ENCODE measurements around the gene SUCLG1.

Gene SUCLG1

DNA sequence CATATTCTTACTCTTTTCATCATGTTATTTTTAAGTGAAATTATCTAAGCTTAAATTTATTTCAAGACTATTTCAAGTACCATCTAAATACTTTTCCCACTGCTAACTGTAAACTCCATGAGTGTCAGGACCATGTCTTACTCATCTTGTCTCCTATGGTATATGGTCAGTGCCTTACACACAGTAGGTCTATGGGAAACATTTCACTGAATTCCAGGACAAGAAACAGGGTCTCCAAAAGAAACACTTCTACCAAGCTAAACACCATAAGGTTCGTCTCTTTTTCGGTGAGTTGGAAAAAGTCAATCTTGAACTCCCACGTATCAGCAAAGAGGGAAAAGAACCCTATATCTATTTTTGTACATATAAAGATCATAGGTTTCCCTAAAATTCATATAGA is 6.5 kb downstream of the SUCLG1 start:
- H3K27ac ChIP-seq (ENCODE audit: extremely low read depth, low read depth, low read length), result no peak overlapping the region

More for the DNA sequence above, 6.5 kb downstream of the SUCLG1 start:
- Histone ChIP-seq H3K4me1 (ENCODE audit: control insufficient read depth, insufficient read depth, low read length) (peaks cover 7% of the 10 kb centered on the region; the same call in 1 of the 2 replicates), H3K4me3 (ENCODE audit: low read depth, low read length) (no peak overlapping the region), H3K36me3 (ENCODE audit: control insufficient read depth in 2 of 2, insufficient read depth in 1 of 2, low read length in 2 of 2) (peaks cover 0 to 14% of the 10 kb centered on the region in 2 experiments; a peak in 1 of 3 replicates), H3K9me3 (ENCODE audit: control insufficient read depth, insufficient read depth, low read depth, low read length) (no peaks in the 10 kb centered on the region)
- POLR2A ChIA-PET, result no interaction called here
- CTCF ChIA-PET, result interaction anchor here (0.6 to 0.7 kb wide), 2 partner anchors 388 to 404 kb away, joined by 3 to 5 read pairs; no protein-coding TSS in a partner anchor
- TF ChIP-seq MYNN (tag by site-specific recombination; IDR thresholded peaks at IDR 0.05; ENCODE audit: borderline replicate concordance) (no peak), RBAK (tag by site-specific recombination; IDR thresholded peaks at IDR 0.05) (no peak), ZNF280C (tag by site-specific recombination; IDR thresholded peaks at IDR 0.05) (no peak), ZNF513 (tag by site-specific recombination; IDR thresholded peaks at IDR 0.05) (no peak), KLF9 (tag by site-specific recombination; IDR thresholded peaks at IDR 0.05; ENCODE audit: low read depth) (no peak), ZNF169 (tag by site-specific recombination; IDR thresholded peaks at IDR 0.05) (no peak), ZIC2 (tag by site-specific recombination; IDR thresholded peaks at IDR 0.05) (no peak), REST (tag by site-specific recombination; IDR thresholded peaks at IDR 0.05) (no peak), ZNF394 (tag by site-specific recombination; IDR thresholded peaks at IDR 0.05; ENCODE audit: borderline replicate concordance) (no peak), KLF16 (tag by site-specific recombination; IDR thresholded peaks at IDR 0.05) (no peak), ZNF24 (tag by site-specific recombination; IDR thresholded peaks at IDR 0.05) (no peak)
- TF ChIP-seq, protein P1, sequence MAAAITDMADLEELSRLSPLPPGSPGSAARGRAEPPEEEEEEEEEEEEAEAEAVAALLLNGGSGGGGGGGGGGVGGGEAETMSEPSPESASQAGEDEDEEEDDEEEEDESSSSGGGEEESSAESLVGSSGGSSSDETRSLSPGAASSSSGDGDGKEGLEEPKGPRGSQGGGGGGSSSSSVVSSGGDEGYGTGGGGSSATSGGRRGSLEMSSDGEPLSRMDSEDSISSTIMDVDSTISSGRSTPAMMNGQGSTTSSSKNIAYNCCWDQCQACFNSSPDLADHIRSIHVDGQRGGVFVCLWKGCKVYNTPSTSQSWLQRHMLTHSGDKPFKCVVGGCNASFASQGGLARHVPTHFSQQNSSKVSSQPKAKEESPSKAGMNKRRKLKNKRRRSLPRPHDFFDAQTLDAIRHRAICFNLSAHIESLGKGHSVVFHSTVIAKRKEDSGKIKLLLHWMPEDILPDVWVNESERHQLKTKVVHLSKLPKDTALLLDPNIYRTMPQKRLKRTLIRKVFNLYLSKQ (tag by site-specific recombination; IDR thresholded peaks at IDR 0.05; ENCODE audit: borderline replicate concordance), result no peak

Measured in HEK293 (cell line).